ENCODE data around the gene NPTX2. TPM values are rescaled to one million over a fixed set of nuclear protein-coding genes. Genes with fewer than 3 reads are reported as not detected.

Gene NPTX2
- total RNA-seq, 4 donors from 2014 or later = 4.1 to 5.5 (median 4.8) TPM

DNA sequence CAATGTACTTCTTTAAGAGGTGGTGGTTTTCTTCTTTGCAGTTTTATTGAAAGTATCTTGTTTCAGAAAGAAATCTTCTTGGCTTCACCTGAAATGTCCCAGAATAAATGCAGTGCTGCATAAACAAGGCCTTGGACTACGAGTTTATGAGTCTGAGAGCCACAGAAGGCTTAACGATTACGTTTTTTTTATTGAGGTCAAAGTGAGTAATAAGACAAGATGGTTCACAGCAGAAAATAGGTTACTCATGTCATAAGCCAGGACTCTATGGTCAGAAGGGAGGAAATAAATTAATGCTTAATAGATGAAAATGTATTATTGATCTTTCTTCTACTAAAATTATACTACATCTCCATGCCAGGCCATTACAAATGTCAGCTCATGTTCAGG is 13.7 kb upstream of the NPTX2 start:
- Histone ChIP-seq H3K36me3 (no peaks in the 10 kb centered on the region), H3K4me3 (no peak overlapping the region), H3K9me3 (no peaks in the 10 kb centered on the region), H3K4me1 (no peaks in the 10 kb centered on the region), H3K27me3 (no peaks in the 10 kb centered on the region), H3K27ac (no peak overlapping the region)
- TF ChIP-seq CTCF (IDR thresholded peaks at IDR 0.05) = no peak
- no peak for TF ChIP-seq POLR2A (IDR thresholded peaks at IDR 0.05)
- DNase-seq = no peak
- intact Hi-C loops (cut with DNase I; ENCODE audit: low total_unique reads) = no loop called here

DNA sequence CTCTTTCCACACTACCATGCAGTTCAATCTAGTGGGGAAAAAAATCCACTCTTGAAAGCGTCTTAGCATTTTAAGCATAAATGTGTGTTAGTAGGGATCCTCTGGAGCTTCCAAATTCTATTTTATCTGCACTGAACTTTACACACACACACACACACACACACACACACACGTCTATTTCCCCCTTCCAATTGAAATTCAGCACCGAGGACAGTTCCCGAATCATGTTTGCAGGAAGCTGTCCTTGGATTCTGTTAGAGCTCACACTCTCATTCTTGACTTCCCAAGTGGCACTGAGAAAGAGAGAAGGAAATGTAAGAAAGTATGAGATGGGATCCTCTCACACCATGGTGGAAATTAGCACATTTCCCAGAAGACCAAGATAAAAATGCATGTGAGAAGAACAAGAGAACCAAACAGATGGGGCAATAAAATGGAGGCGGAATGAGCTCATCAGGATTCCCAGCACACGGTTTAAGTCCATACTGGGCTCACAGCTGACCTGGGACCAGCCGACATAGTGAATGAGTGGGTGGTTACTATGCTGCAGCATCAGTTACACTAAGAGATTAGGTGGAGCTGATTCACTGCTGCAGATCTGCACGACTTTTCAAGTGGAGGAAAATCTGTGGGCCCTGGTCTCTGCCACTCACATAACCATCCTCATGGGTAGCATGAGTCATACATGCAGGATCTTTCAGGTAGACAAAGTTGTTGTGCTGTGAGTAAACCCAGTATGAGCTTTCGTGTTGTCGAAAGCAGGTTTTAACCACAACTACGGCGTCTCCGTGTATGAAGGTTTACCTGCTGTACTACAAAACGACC is 3.3 kb upstream of the NPTX2 start:
- Histone ChIP-seq H3K36me3 (no peaks in the 10 kb centered on the region), H3K27me3 (peaks cover 0 to 14% of the 10 kb centered on the region in 2 donors), H3K9me3 (no peaks in the 10 kb centered on the region), H3K4me1 (peaks cover 0 to 7% of the 10 kb centered on the region in 2 donors), H3K4me3 (no peak overlapping the region), H3K27ac (no peak overlapping the region)
- TF ChIP-seq POLR2A (IDR thresholded peaks at IDR 0.05) = no peak
- TF ChIP-seq CTCF (IDR thresholded peaks at IDR 0.05) = no peak
- DNase-seq = no peak
- intact Hi-C loops (cut with DNase I; ENCODE audit: low total_unique reads) = no loop called here

DNA sequence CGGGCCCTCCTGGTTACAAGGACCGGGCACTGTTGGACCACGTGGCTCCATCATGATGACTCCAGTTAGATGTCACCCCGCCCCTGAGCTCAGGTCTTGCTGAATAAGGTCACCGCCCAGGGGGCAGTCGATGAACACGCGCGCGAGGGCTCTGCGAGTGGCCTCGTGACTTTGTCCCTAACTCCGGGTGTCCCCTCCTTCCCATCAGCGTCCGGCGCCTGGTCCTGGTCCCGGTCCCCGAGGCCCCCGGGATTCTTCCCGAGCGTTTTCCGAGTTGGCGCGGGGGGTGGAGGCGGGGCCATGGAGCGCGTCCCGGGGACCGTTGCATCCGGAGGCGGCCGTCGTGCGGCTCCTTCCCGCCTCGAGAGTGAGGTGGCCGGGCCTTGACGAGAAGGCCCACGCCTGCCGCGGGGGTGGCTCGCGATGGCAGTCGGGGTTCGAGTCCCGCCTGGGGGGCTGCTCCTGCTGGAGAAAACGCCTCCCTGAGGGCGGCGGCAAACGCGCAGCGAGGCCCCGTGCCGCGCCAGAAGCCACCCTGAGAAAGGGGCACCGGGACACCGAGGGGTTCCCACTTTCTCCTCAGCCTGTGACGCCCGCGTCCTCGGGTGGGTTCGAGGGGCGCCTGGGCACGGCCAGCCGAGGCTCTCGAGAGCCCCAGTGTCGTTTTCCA is 569 bp upstream of the NPTX2 start:
- Histone ChIP-seq H3K36me3 (no peaks in the 10 kb centered on the region), H3K9me3 (no peaks in the 10 kb centered on the region), H3K27ac (no peak overlapping the region), H3K27me3 (peaks cover 0 to 14% of the 10 kb centered on the region in 2 donors), H3K4me3 (no peak overlapping the region), H3K4me1 (peaks cover 0 to 7% of the 10 kb centered on the region in 2 donors)
- no peak for TF ChIP-seq POLR2A (IDR thresholded peaks at IDR 0.05)
- intact Hi-C loops (cut with DNase I; ENCODE audit: low total_unique reads) = no loop called here
- DNase-seq = no peak

- no peak for TF ChIP-seq POLR2A (IDR thresholded peaks at IDR 0.05)
- no peak for TF ChIP-seq CTCF (IDR thresholded peaks at IDR 0.05)
- H3K9me3 ChIP-seq = no peaks in the 10 kb centered on the region
- H3K27me3 ChIP-seq = peaks cover 0 to 14% of the 10 kb centered on the region in 2 donors
- no peak for DNase-seq
- H3K27ac ChIP-seq = no peak overlapping the region
- H3K4me3 ChIP-seq = no peak overlapping the region
- H3K4me1 ChIP-seq = peaks cover 0 to 7% of the 10 kb centered on the region in 2 donors
- intact Hi-C loops (cut with DNase I; ENCODE audit: low total_unique reads) = no loop called here
- H3K36me3 ChIP-seq = no peaks in the 10 kb centered on the region
These were observed 904 bp downstream of the NPTX2 start for GRCh38 chr7:98617960-98618418.

GRCh38 chr7:98618786-98619185 is 1.7 kb downstream of the NPTX2 start:
- no peak overlapping the region for H3K4me3 ChIP-seq
- DNase-seq = no peak
- intact Hi-C loops (cut with DNase I; ENCODE audit: low total_unique reads) = no loop called here
- no peaks in the 10 kb centered on the region for H3K36me3 ChIP-seq
- H3K27ac ChIP-seq = no peak overlapping the region
- H3K27me3 ChIP-seq = peaks cover 0 to 14% of the 10 kb centered on the region in 2 donors
- no peaks in the 10 kb centered on the region for H3K9me3 ChIP-seq
- peaks cover 0 to 7% of the 10 kb centered on the region in 2 donors for H3K4me1 ChIP-seq
- no peak for TF ChIP-seq POLR2A (IDR thresholded peaks at IDR 0.05)
- no peak for TF ChIP-seq CTCF (IDR thresholded peaks at IDR 0.05)
